SW 1271 (cell line): Measurements from ENCODE around the gene GRID2.
"Not testable (repeated sequence)": the region's sequence is repeated elsewhere in the genome, so short reads cannot be mapped to it uniquely, and the experiment has no call there.

ENCODE experiments used
- DNase-seq, 2 experiments: peaks; one replicate each; lab custom pipeline; 2025; lab: John Stamatoyannopoulos, UW

Gene GRID2

GRCh38 chr4:92303621-92304027 is at the start of gene GRID2:
TSS of gene GRID2 (plus strand) at chr4:92303966.
- no peak for DNase-seq

- no peak for DNase-seq
Measured at GRCh38 chr4:92253986-92254671, 49.6 kb upstream of the GRID2 start.

- no peak for DNase-seq
Measured at GRCh38 chr4:92254767-92255442, 48.9 kb upstream of the GRID2 start.

- no peak for DNase-seq
Measured at GRCh38 chr4:92255920-92256244, 47.9 kb upstream of the GRID2 start.

GRCh38 chr4:92257931-92258857 is 45.6 kb upstream of the GRID2 start:
- no peak for DNase-seq

- DNase-seq: no peak
Measured at GRCh38 chr4:92261256-92261655, 42.5 kb upstream of the GRID2 start.

- no peak for DNase-seq
Measured at GRCh38 chr4:92262371-92262770, 41.4 kb upstream of the GRID2 start.

GRCh38 chr4:92263010-92263409 is 40.8 kb upstream of the GRID2 start:
- DNase-seq: no peak

GRCh38 chr4:92263575-92263974 is 40.2 kb upstream of the GRID2 start:
- no peak for DNase-seq

GRCh38 chr4:92264163-92264562 is 39.6 kb upstream of the GRID2 start:
- DNase-seq: no peak

- DNase-seq: no peak
Measured at GRCh38 chr4:92265021-92265420, 38.7 kb upstream of the GRID2 start.

GRCh38 chr4:92265798-92266197 is 38.0 kb upstream of the GRID2 start:
- DNase-seq: no peak

- DNase-seq: no peak
Measured at GRCh38 chr4:92266521-92266920, 37.2 kb upstream of the GRID2 start.

- no peak for DNase-seq
Measured at GRCh38 chr4:92268642-92269041, 35.1 kb upstream of the GRID2 start.

- DNase-seq: no peak
Measured at GRCh38 chr4:92270908-92271307, 32.9 kb upstream of the GRID2 start.

- not testable (repeated sequence) for DNase-seq
Measured at GRCh38 chr4:92271551-92271950, 32.2 kb upstream of the GRID2 start.

GRCh38 chr4:92277057-92277881 is 26.5 kb upstream of the GRID2 start:
- DNase-seq: not testable (repeated sequence)

- DNase-seq: no peak
Measured at GRCh38 chr4:92279296-92279695, 24.5 kb upstream of the GRID2 start.

GRCh38 chr4:92299152-92299551 is 4.6 kb upstream of the GRID2 start:
- DNase-seq: no peak

GRCh38 chr4:92304121-92304520 is 355 bp downstream of the GRID2 start:
- no peak for DNase-seq

- no peak for DNase-seq
Measured at GRCh38 chr4:92304606-92305005, 840 bp downstream of the GRID2 start.
